Measurements from ENCODE around the gene HSD3B2.

Gene HSD3B2

GRCh38 chr1:119404736-119405135 lies 10.2 kb upstream of the HSD3B2 start:
- no peak for DNase-seq

- DNase-seq: no peak
Observed at GRCh38 chr1:119409731-119410130, 5.2 kb upstream of the HSD3B2 start.

GRCh38 chr1:119410961-119411360 lies 4.0 kb upstream of the HSD3B2 start:
- no peak for DNase-seq

GRCh38 chr1:119416006-119416640 lies 1.2 kb downstream of the HSD3B2 start:
- DNase-seq: no peak

- DNase-seq: no peak
Observed at GRCh38 chr1:119419109-119419508, 4.2 kb downstream of the HSD3B2 start.

GRCh38 chr1:119420638-119421037 lies 5.7 kb downstream of the HSD3B2 start:
- no peak for DNase-seq

GRCh38 chr1:119422631-119423030 lies 7.7 kb downstream of the HSD3B2 start:
- DNase-seq: no peak

- no peak for DNase-seq
Observed at GRCh38 chr1:119428991-119429390, 14.0 kb downstream of the HSD3B2 start.

- no peak for DNase-seq
Observed at GRCh38 chr1:119429687-119430086, 14.7 kb downstream of the HSD3B2 start.

- DNase-seq: no peak
Observed at GRCh38 chr1:119430486-119430885, 15.5 kb downstream of the HSD3B2 start.

- no peak for DNase-seq
Observed at GRCh38 chr1:119431836-119432235, 16.9 kb downstream of the HSD3B2 start.

GRCh38 chr1:119435052-119435451 lies 20.1 kb downstream of the HSD3B2 start:
- no peak for DNase-seq

GRCh38 chr1:119438761-119439160 lies 23.8 kb downstream of the HSD3B2 start:
- no peak for DNase-seq

- no peak for DNase-seq
Observed at GRCh38 chr1:119440721-119441307, 25.9 kb downstream of the HSD3B2 start.

- DNase-seq: no peak
Observed at GRCh38 chr1:119442756-119443155, 27.8 kb downstream of the HSD3B2 start.

- no peak for DNase-seq
Observed at GRCh38 chr1:119446321-119446720, 31.4 kb downstream of the HSD3B2 start.

GRCh38 chr1:119447344-119448126 lies 32.6 kb downstream of the HSD3B2 start:
- DNase-seq: no peak

- no peak for DNase-seq
Observed at GRCh38 chr1:119448127-119448511, 33.2 kb downstream of the HSD3B2 start.

GRCh38 chr1:119449971-119450370 lies 35.0 kb downstream of the HSD3B2 start:
- no peak for DNase-seq

- no peak for DNase-seq
Observed at GRCh38 chr1:119451158-119451557, 36.2 kb downstream of the HSD3B2 start.

GRCh38 chr1:119452091-119452490 lies 37.1 kb downstream of the HSD3B2 start:
- no peak for DNase-seq

GRCh38 chr1:119453021-119453420 lies 38.1 kb downstream of the HSD3B2 start:
- DNase-seq: no peak

- no peak for DNase-seq
Observed at GRCh38 chr1:119462964-119463363, 48.0 kb downstream of the HSD3B2 start.

GRCh38 chr1:119463569-119463968 lies 48.6 kb downstream of the HSD3B2 start:
- DNase-seq: no peak

All from CD4-positive, alpha-beta T cell treated with Interleukin-4 for 4 hours (primary cell).